ENCODE results near the gene PDRG1.

The PDRG1 gene

GRCh38 chr20:31968291-31969126, 16.7 kb upstream of the PDRG1 start:
- peak; percentile 81 for DNase-seq
- in situ Hi-C loops (cut with HindIII; ENCODE audit: low pct_ligation_motif_present, low pct_unique_long_range_greater_than_20kb, low sequenced_read_pairs), result no loop called here

- DNase-seq, result peak; percentile 65
These were observed 16.0 kb upstream of the PDRG1 start, which contains the start of gene XKR7 for GRCh38 chr20:31967830-31968249. XKR7 (plus strand) TSS chr20:31968151; CDS start chr20:31968176, 25 bp downstream.

GRCh38 chr20:31966991-31967655, 15.3 kb upstream of the PDRG1 start:
- in situ Hi-C loops (cut with HindIII; ENCODE audit: low pct_ligation_motif_present, low pct_unique_long_range_greater_than_20kb, low sequenced_read_pairs), result no loop called here
- DNase-seq, result no peak

More at GRCh38 chr20:31967830-31968249, 16.0 kb upstream of the PDRG1 start, which contains the start of gene XKR7:
- in situ Hi-C loops (cut with HindIII; ENCODE audit: low pct_ligation_motif_present, low pct_unique_long_range_greater_than_20kb, low sequenced_read_pairs), result no loop called here

GRCh38 chr20:31963889-31964288, 12.0 kb upstream of the PDRG1 start:
- DNase-seq, result no peak
- in situ Hi-C loops (cut with HindIII; ENCODE audit: low pct_ligation_motif_present, low pct_unique_long_range_greater_than_20kb, low sequenced_read_pairs), result no loop called here

- in situ Hi-C loops (cut with HindIII; ENCODE audit: low pct_ligation_motif_present, low pct_unique_long_range_greater_than_20kb, low sequenced_read_pairs), result no loop called here
- no peak for DNase-seq
These were observed 10.9 kb upstream of the PDRG1 start for GRCh38 chr20:31962761-31963160.

- in situ Hi-C loops (cut with HindIII; ENCODE audit: low pct_ligation_motif_present, low pct_unique_long_range_greater_than_20kb, low sequenced_read_pairs), result no loop called here
- DNase-seq, result no peak
These were observed 5.0 kb upstream of the PDRG1 start for GRCh38 chr20:31956556-31957526.

GRCh38 chr20:31954500-31954899, 2.7 kb upstream of the PDRG1 start:
- no peak for DNase-seq
- in situ Hi-C loops (cut with HindIII; ENCODE audit: low pct_ligation_motif_present, low pct_unique_long_range_greater_than_20kb, low sequenced_read_pairs), result no loop called here

GRCh38 chr20:31953556-31954148, 1.8 kb upstream of the PDRG1 start:
- in situ Hi-C loops (cut with HindIII; ENCODE audit: low pct_ligation_motif_present, low pct_unique_long_range_greater_than_20kb, low sequenced_read_pairs), result no loop called here

GRCh38 chr20:31951203-31951529, 680 bp downstream of the PDRG1 start:
- in situ Hi-C loops (cut with HindIII; ENCODE audit: low pct_ligation_motif_present, low pct_unique_long_range_greater_than_20kb, low sequenced_read_pairs), result no loop called here

More at GRCh38 chr20:31953556-31954148, 1.8 kb upstream of the PDRG1 start:
- no peak for DNase-seq

GRCh38 chr20:31949877-31950646, 1.8 kb downstream of the PDRG1 start:
- no peak for DNase-seq
- in situ Hi-C loops (cut with HindIII; ENCODE audit: low pct_ligation_motif_present, low pct_unique_long_range_greater_than_20kb, low sequenced_read_pairs), result no loop called here

More at GRCh38 chr20:31951203-31951529, 680 bp downstream of the PDRG1 start:
- no peak for DNase-seq

GRCh38 chr20:31948008-31948407, 3.8 kb downstream of the PDRG1 start:
- in situ Hi-C loops (cut with HindIII; ENCODE audit: low pct_ligation_motif_present, low pct_unique_long_range_greater_than_20kb, low sequenced_read_pairs), result no loop called here
- no peak for DNase-seq

- in situ Hi-C loops (cut with HindIII; ENCODE audit: low pct_ligation_motif_present, low pct_unique_long_range_greater_than_20kb, low sequenced_read_pairs), result no loop called here
- no peak for DNase-seq
These were observed 6.1 kb downstream of the PDRG1 start for GRCh38 chr20:31945785-31946184.

GRCh38 chr20:31945319-31945718, 6.5 kb downstream of the PDRG1 start:
- no peak for DNase-seq
- in situ Hi-C loops (cut with HindIII; ENCODE audit: low pct_ligation_motif_present, low pct_unique_long_range_greater_than_20kb, low sequenced_read_pairs), result no loop called here

GRCh38 chr20:31943052-31943471, 8.8 kb downstream of the PDRG1 start:
- DNase-seq, result no peak
- in situ Hi-C loops (cut with HindIII; ENCODE audit: low pct_ligation_motif_present, low pct_unique_long_range_greater_than_20kb, low sequenced_read_pairs), result no loop called here

- no peak for DNase-seq
- in situ Hi-C loops (cut with HindIII; ENCODE audit: low pct_ligation_motif_present, low pct_unique_long_range_greater_than_20kb, low sequenced_read_pairs), result no loop called here
These were observed 12.2 kb downstream of the PDRG1 start for GRCh38 chr20:31939661-31940060.

- no peak for DNase-seq
- in situ Hi-C loops (cut with HindIII; ENCODE audit: low pct_ligation_motif_present, low pct_unique_long_range_greater_than_20kb, low sequenced_read_pairs), result no loop called here
These were observed 14.0 kb downstream of the PDRG1 start for GRCh38 chr20:31937820-31938219.

- in situ Hi-C loops (cut with HindIII; ENCODE audit: low pct_ligation_motif_present, low pct_unique_long_range_greater_than_20kb, low sequenced_read_pairs), result no loop called here
- DNase-seq, result no peak
These were observed 15.4 kb downstream of the PDRG1 start for GRCh38 chr20:31936420-31936819.

Data from ACHN (cell line).